Measurements from ENCODE around the gene EDARADD. TPM values are rescaled to one million over a fixed set of nuclear protein-coding genes. Genes with fewer than 3 reads are reported as not detected.

EDARADD gene
- total RNA-seq, 1 experiment from 2014 or later = 0.30 TPM

- H3K9me2 ChIP-seq (ENCODE audit: insufficient read depth) = no peaks in the 10 kb centered on the region
- BruUV-seq (replicated peaks) = no TSS peak
- H3K27ac ChIP-seq (ENCODE audit: low read depth, low read length) = no peak overlapping the region
- DNase-seq (ENCODE audit: low read depth, low spot score) = no peak
- no peaks in the 10 kb centered on the region for H4K20me1 ChIP-seq (ENCODE audit: insufficient read depth)
- no peak for ATAC-seq
- TF ChIP-seq POLR2AphosphoS5 (IDR thresholded peaks at IDR 0.05; ENCODE audit: low read depth, low read length) = no peak
- no peak for TF ChIP-seq RAD21 (IDR thresholded peaks at IDR 0.05; ENCODE audit: low read depth)
- no peaks in the 10 kb centered on the region for H3K36me3 ChIP-seq (ENCODE audit: control insufficient read depth in 1 of 2, insufficient read depth in 2 of 2, low read length in 2 of 2)
- H3K4me3 ChIP-seq (replicated peaks in 1 of 2; ENCODE audit: low read depth in 1 of 2, low read length in 2 of 2) = no peak overlapping the region
- ChIA-PET RAD21 (ENCODE audit: low non-redundant PET in 1 of 2, low total read pairs in 2 of 2, uncharacterized antibody in 2 of 2, unreplicated experiment in 2 of 2) (no interaction called here), CTCF (no interaction called here), POLR2A (no interaction called here)
- H3K79me2 ChIP-seq (ENCODE audit: insufficient read depth, low read length) = no peaks in the 10 kb centered on the region
- H3K27me3 ChIP-seq (ENCODE audit: insufficient read depth, low read length) = peaks cover 6% of the 10 kb centered on the region; the same call in 1 of the 2 replicates
- H3K4me2 ChIP-seq (ENCODE audit: low read length) = no peak overlapping the region
- H2AFZ ChIP-seq (ENCODE audit: low read depth, low read length, poor library complexity, severe bottlenecking) = no peak overlapping the region
- H3K4me1 ChIP-seq (ENCODE audit: control insufficient read depth in 1 of 2, insufficient read depth in 2 of 2, low read length in 2 of 2) = peaks cover 0 to 7% of the 10 kb centered on the region in 2 experiments; a peak in 2 of 4 replicates
- H3K9me3 ChIP-seq (ENCODE audit: control insufficient read depth in 1 of 2, insufficient read depth in 1 of 2, low read depth in 1 of 2, low read length in 2 of 2) = no peaks in the 10 kb centered on the region
- intact Hi-C loops (cut with micrococcal nuclease) = no loop called here
- no peak overlapping the region for H3K9ac ChIP-seq (ENCODE audit: low read length)
Measured at GRCh38 chr1:236465231-236465958, 71.3 kb downstream of the EDARADD start.

- CTCF ChIA-PET = no interaction called here
- H3K79me2 ChIP-seq (ENCODE audit: insufficient read depth, low read length) = no peaks in the 10 kb centered on the region
- H3K27me3 ChIP-seq (ENCODE audit: insufficient read depth, low read length) = peaks cover 6% of the 10 kb centered on the region; the same call in 1 of the 2 replicates
- TF ChIP-seq SRF (IDR thresholded peaks at IDR 0.05; ENCODE audit: low read depth) = no peak
- no peak for TF ChIP-seq EGR1 (IDR thresholded peaks at IDR 0.05; ENCODE audit: low read depth)
- TF ChIP-seq CTCF (IDR thresholded peaks at IDR 0.05 in 2 of 3, conservative IDR thresholded peaks at IDR 0.05 in 1 of 3; ENCODE audit: borderline replicate concordance in 1 of 3, insufficient read depth in 1 of 3, low read depth in 2 of 3, low read length in 2 of 3) = no peak
- no peak for TF ChIP-seq FOSL1 (IDR thresholded peaks at IDR 0.05; ENCODE audit: low read depth)
- no peak for TF ChIP-seq POLR2A (IDR thresholded peaks at IDR 0.05; ENCODE audit: borderline replicate concordance, extremely low read depth, insufficient read depth, insufficient read length)
- no peak for TF ChIP-seq REST (IDR thresholded peaks at IDR 0.05; ENCODE audit: low read depth)
- TF ChIP-seq ZFX (IDR thresholded peaks at IDR 0.05) = no peak
- H3K4me3 ChIP-seq (replicated peaks in 1 of 2; ENCODE audit: low read depth in 1 of 2, low read length in 2 of 2) = no peak overlapping the region
- BruUV-seq (replicated peaks) = no TSS peak
- peaks cover 1 to 7% of the 10 kb centered on the region in 2 experiments; a peak in 3 of 4 replicates for H3K4me1 ChIP-seq (ENCODE audit: control insufficient read depth in 1 of 2, insufficient read depth in 2 of 2, low read length in 2 of 2)
- intact Hi-C loops (cut with micrococcal nuclease) = no loop called here
- no peaks in the 10 kb centered on the region for H3K9me3 ChIP-seq (ENCODE audit: control insufficient read depth in 1 of 2, insufficient read depth in 1 of 2, low read depth in 1 of 2, low read length in 2 of 2)
- H3K36me3 ChIP-seq (ENCODE audit: control insufficient read depth in 1 of 2, insufficient read depth in 2 of 2, low read length in 2 of 2) = no peaks in the 10 kb centered on the region
- ATAC-seq (no peak), DNase-seq (ENCODE audit: low read depth, low spot score) (no peak)
- no peaks in the 10 kb centered on the region for H3K9me2 ChIP-seq (ENCODE audit: insufficient read depth)
- POLR2A ChIA-PET = no interaction called here
- H3K9ac ChIP-seq (ENCODE audit: low read length) = no peak overlapping the region
- H3K4me2 ChIP-seq (ENCODE audit: low read length) = no peak overlapping the region
- H2AFZ ChIP-seq (ENCODE audit: low read depth, low read length, poor library complexity, severe bottlenecking) = no peak overlapping the region
- RAD21 ChIA-PET (ENCODE audit: low non-redundant PET in 1 of 2, low total read pairs in 2 of 2, uncharacterized antibody in 2 of 2, unreplicated experiment in 2 of 2) = no interaction called here
- no peaks in the 10 kb centered on the region for H4K20me1 ChIP-seq (ENCODE audit: insufficient read depth)
- no peak overlapping the region for H3K27ac ChIP-seq (ENCODE audit: low read depth, low read length)
Measured at GRCh38 chr1:236465959-236466303, 71.8 kb downstream of the EDARADD start.

All from HCT116 (cell line).